Measurements from ENCODE around the gene NPTX1. TPM values are rescaled to one million over a fixed set of nuclear protein-coding genes. Genes with fewer than 3 reads are reported as not detected.

Gene NPTX1
- total RNA-seq, 2 donors from 2014 or later, result 0.83 to 6.1 TPM

DNA sequence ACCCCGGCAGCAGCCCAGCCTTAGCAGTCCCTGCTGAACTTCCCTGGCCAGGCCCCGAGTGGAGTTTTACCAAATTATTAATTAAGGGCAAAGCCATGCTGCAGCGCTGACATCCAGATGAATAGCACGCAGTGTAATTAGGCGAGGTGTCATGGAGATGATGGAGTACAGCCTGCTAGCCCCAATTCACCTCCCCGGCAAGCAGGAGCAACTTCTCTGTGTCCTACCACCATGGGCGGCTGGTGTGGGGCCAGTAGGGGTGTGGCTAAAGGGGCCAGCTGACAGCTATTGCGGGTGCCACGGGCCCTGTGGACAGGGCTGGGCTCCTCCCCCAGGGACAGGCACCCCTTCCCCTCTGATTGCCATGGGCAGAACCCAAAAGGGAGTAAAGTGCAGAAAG is 36.9 kb downstream of the NPTX1 start:
- no peak overlapping the region for H3K27ac Mint-ChIP-seq
- H3K9me3 Mint-ChIP-seq, result no peaks in the 10 kb centered on the region
- no peaks in the 10 kb centered on the region for H3K4me1 Mint-ChIP-seq (ENCODE audit: low read depth)
- H3K27me3 Mint-ChIP-seq (ENCODE audit: low read depth), result no peaks in the 10 kb centered on the region
- ATAC-seq (replicated peaks in 1 of 2) (no peak), DNase-seq (no peak)
- H3K36me3 Mint-ChIP-seq (ENCODE audit: insufficient read depth in 2 of 2), result no peaks in the 10 kb centered on the region
- no peak overlapping the region for H3K4me3 Mint-ChIP-seq

DNA sequence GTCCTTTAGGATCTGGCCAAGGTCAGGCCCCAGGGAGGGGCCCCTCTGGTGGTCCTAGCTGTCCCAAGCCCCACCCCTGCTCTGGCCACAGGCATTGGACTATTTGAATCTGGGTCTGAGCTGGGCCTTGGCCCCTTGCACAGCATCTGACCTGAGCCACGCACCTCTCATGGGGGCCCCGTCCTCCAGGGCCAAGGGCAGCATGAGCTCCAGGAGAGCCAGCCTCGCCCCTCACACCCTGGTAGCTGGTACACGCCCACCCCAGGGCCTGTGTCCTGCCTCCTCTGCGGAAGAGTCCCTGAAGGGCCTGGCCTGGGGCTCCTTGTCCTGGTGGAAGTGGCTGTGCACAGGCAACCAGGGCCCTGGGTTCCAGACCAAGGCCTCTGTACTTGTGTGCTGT is 37.6 kb downstream of the NPTX1 start:
- Mint-ChIP-seq H3K27ac (no peak overlapping the region), H3K9me3 (no peaks in the 10 kb centered on the region), H3K36me3 (ENCODE audit: insufficient read depth in 2 of 2) (no peaks in the 10 kb centered on the region), H3K4me1 (ENCODE audit: low read depth) (no peaks in the 10 kb centered on the region), H3K27me3 (ENCODE audit: low read depth) (no peaks in the 10 kb centered on the region), H3K4me3 (no peak overlapping the region)
- DNase-seq, result no peak
- no peak for ATAC-seq (replicated peaks in 1 of 2)

DNA sequence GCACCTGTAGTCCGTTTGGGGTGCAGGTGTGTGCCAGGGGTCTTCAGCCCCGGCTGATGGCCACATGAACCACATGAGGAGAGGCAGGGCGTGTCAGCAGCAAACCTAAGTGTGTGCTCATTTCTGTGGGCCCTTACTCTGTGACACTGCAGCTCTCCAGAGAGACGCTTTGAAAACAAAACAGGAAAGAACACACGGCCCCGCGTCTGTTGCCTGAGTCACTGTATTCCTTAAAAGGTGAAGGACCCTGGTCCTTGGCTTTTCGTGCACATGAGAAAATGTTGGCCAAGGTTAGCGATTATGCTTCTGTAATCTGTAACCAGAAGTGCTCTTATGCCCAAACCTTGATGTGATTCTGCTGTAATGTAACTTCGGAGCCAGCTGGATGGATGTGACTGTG is 38.9 kb downstream of the NPTX1 start:
- Mint-ChIP-seq H3K4me3 (no peak overlapping the region), H3K9me3 (no peaks in the 10 kb centered on the region), H3K4me1 (ENCODE audit: low read depth) (no peaks in the 10 kb centered on the region), H3K27me3 (ENCODE audit: low read depth) (no peaks in the 10 kb centered on the region), H3K36me3 (ENCODE audit: insufficient read depth in 2 of 2) (no peaks in the 10 kb centered on the region), H3K27ac (no peak overlapping the region)
- DNase-seq (no peak), ATAC-seq (replicated peaks in 1 of 2) (no peak)

DNA sequence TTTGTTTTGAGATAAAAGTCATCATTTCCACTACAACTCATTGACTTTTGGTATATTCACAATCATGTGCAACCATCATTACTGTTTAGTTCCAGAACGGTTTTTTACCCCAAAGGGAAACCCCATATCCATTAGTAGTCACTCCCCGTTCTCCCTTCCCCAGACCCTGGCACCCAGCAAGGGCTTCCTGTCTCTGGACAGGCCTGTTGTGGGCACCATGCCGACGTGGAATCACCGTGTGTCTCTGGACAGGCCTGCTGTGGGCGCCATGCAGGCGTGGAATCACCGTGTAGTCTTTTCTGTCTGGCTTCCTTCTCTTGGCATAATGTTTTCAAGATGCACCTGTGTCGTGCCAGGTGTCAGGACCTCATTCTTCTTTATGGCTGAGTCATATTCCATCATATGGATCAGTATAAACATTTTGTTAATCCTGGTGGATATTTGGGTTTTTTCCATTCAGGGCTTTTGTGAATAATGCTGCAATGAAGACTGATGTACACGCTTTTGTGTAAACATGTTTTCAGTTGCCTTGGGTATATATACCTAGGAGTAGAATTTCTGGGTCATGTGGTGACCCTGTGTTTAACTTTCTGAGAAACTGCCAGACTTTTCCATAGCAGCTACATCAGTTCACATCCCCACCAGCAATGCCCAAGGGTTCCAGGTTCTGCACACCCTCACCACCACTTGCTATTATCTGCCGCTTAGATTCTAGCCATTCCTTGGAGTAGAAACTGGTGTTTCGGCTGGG is 42.3 kb downstream of the NPTX1 start:
- ATAC-seq (replicated peaks in 1 of 2), result no peak
- Mint-ChIP-seq H3K9me3 (no peaks in the 10 kb centered on the region), H3K27ac (no peak overlapping the region), H3K36me3 (ENCODE audit: insufficient read depth in 2 of 2) (no peaks in the 10 kb centered on the region), H3K4me3 (no peak overlapping the region), H3K27me3 (ENCODE audit: low read depth) (no peaks in the 10 kb centered on the region), H3K4me1 (ENCODE audit: low read depth) (no peaks in the 10 kb centered on the region)
- no peak for DNase-seq

DNA sequence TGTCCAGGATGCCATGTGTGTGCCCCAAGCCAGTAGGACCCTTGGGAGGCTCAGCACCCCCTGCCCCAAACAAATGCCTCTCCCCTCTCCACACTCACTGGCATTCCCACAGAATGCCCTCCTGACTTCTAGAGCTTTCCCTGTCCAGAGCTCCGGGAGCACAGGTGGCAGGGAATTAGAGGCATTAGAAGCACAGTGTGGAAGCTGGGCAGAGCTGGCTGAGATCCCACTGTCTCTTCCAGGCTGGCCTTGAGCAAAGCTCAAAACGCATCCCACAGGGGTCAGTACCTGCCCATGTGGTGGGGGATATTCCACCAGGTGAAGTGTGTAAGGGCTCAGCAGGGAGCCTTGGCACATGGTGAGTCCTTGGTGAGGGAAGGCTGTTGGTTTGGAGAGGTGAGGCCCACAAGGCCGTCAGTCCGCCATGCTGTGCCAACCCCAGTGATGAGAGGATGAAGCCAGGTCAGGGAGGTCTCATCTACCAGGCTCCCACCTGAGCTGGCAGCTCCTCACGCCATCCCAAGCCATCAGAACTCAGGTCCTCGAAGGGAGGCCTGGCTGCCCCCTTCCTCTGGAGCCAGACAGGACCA is 43.4 kb downstream of the NPTX1 start:
- no peak overlapping the region for H3K27ac Mint-ChIP-seq
- no peak overlapping the region for H3K4me3 Mint-ChIP-seq
- ATAC-seq (replicated peaks in 1 of 2) (peak in 1 of 2 donors; percentile 7), DNase-seq (no peak)
- H3K36me3 Mint-ChIP-seq (ENCODE audit: insufficient read depth in 2 of 2), result no peaks in the 10 kb centered on the region
- no peaks in the 10 kb centered on the region for H3K27me3 Mint-ChIP-seq (ENCODE audit: low read depth)
- H3K4me1 Mint-ChIP-seq (ENCODE audit: low read depth), result no peaks in the 10 kb centered on the region
- no peaks in the 10 kb centered on the region for H3K9me3 Mint-ChIP-seq

DNA sequence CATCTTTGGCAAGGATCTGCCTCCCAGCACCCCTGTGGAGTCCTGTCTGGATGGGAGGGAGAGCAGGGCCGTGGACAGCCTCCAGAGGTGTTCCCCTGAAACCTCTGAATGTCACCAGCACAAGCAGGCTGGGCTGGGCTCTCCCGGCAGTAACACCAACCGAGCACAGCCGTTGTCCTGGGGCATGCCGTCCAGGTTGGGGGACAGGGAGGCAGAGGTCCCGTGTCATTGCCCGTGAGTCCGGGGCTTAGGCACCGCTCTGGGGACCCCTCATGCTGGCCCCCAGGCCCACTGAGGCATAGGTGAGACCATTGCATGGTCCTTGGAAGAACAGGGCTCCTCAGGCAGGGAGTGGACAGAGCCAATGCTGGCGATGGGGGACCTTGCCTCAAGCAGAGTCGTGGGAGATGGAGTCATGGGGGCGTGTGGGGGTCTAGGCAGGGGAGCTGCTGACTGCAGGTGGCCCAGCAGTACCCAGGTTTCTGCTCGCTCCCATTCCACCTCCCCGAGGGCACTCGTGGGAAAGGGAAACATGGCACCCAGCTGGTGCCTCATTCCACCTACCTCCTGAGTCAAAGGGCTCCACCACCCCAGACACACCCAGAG is 44.0 kb downstream of the NPTX1 start:
- no peaks in the 10 kb centered on the region for H3K27me3 Mint-ChIP-seq (ENCODE audit: low read depth)
- no peaks in the 10 kb centered on the region for H3K4me1 Mint-ChIP-seq (ENCODE audit: low read depth)
- no peak overlapping the region for H3K27ac Mint-ChIP-seq
- H3K4me3 Mint-ChIP-seq, result no peak overlapping the region
- ATAC-seq (replicated peaks in 1 of 2) (no peak), DNase-seq (no peak)
- H3K36me3 Mint-ChIP-seq (ENCODE audit: insufficient read depth in 2 of 2), result no peaks in the 10 kb centered on the region
- H3K9me3 Mint-ChIP-seq, result no peaks in the 10 kb centered on the region

DNA sequence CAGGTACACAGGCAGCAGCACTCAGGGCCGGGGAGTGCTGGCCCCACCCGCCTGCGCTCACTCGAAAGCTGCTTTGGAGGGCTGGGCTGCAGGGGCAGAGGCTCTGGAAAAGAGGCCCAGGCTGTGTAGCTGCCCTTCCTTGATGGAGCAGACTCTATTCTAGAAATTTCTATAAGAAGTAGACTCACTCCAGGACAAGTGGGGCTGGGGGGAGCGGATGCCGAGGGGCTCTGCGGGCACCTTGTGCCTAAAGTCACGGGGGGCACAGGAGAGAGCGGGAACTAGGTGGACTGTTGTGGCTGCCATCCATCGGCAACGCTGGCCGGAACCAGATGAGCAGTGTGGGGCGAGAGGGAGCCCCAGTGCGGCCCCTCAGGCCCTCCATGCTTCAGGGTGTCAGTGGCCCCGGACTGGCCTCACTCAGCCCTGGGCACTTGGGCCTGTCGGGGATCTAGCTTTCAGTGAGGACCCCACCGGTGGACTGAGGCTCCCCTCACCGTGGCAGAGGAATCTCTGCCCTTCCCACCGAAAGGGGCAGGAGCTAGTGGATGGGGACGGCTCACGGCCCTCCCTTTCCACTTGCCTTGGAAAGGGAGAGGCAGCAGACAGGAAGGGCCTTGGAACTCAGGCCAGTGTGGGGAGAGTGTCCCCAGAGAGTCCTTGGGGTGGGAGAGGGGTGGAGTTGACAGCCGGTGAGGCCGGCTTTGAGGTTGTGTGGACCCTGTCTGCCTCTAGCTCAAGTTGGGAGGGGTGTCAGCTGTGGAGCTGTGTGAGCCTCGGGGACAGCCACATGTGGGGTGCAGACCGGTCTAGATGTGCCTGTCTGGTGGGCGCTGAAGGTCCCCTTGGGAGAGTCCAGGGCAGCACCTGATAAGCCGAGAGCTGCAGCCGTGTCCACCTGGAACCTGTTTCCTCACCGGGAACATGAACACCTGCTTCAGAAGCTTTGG is 44.9 kb downstream of the NPTX1 start:
- Mint-ChIP-seq H3K27me3 (ENCODE audit: low read depth) (no peaks in the 10 kb centered on the region), H3K4me3 (no peak overlapping the region), H3K36me3 (ENCODE audit: insufficient read depth in 2 of 2) (no peaks in the 10 kb centered on the region), H3K4me1 (ENCODE audit: low read depth) (peaks cover 8% of the 10 kb centered on the region), H3K27ac (no peak overlapping the region), H3K9me3 (no peaks in the 10 kb centered on the region)
- ATAC-seq (replicated peaks in 1 of 2), result no peak
- DNase-seq, result no peak

DNA sequence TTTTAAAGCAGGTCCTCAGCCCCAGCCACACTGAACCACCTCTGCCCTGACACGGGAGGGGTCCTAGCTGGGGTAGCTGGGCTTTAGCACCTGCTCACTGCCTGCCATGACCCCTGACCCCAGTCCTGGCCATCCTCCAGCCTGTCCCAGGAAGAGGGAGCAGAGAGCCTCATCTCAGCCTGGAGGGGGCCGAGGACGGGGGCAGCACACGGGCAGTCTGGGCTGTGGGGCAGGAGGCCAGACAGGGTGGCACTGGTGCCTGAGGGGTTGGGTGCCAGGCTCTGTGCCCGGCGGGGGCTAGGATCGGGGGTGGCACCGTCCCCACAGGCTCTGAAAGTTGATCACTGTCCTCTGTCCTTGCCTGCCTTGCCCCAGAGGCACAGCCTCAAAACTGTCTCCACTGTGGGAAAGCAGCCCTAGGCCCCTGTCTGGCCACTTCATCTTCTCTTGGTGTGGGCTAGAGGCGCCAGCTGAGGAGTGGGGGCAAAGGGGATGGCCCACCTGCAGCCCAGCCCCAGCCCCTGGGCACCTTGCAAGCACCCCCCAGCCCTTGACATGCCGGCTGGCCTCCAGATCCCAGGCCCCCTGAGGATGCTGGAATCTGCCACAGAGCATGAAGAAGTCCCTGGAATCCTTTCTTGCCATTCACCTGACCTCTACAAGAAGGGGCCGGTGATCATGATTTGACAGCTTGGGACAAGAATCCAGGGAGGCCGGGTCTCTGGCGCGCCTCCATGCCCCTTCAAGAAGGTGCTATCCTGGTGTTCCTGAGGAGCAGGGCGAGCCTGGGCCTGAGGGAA is 45.8 kb downstream of the NPTX1 start:
- Mint-ChIP-seq H3K4me1 (ENCODE audit: low read depth) (peaks cover 15% of the 10 kb centered on the region), H3K27me3 (ENCODE audit: low read depth) (no peaks in the 10 kb centered on the region), H3K9me3 (no peaks in the 10 kb centered on the region), H3K27ac (no peak overlapping the region), H3K4me3 (no peak overlapping the region), H3K36me3 (ENCODE audit: insufficient read depth in 2 of 2) (no peaks in the 10 kb centered on the region)
- DNase-seq (no peak), ATAC-seq (replicated peaks in 1 of 2) (no peak)

DNA sequence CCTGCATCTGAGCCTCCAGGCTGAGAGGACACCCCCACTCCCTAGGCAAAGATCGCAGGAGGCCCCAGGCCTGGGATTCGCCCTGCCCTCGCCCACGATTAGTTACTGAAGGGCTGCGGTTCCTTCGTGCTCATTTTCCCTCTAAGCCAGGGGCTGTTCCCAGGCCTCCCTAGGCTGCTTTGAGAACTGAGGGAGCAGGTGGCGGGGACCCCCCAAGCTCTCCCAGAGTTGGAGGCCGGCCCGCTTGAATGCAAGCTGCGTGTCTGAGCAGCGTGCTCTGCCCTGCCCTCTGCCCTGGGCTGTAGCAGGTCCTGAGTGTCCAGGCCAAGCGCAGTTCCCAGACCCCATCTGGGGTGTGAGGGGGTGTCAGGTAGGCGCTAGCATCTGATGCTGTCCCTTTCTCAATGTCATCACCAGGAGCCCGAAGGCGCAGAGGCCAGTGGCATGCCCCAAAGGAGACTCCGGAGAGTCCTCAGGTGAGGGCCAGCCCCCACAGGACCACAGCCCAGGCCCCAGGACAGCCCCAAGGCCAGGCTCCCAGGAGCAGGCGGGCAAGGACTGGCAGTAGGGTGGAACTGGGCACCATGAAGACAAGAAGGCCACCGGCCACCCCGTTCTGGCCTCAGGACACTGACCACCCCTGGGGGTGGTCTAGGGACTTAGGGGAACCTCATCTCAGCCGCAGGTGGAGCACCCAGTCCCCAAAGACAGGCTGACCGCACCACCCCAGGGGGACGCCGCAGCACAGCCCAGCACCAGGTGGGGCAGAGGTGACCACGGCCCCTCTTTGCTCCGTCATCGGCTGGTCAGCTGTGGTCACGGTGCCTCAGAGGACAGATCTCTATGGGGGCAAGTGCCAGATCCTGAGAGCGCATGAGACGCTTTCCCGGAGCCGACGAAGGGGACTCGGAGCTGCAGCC is 46.8 kb downstream of the NPTX1 start:
- no peaks in the 10 kb centered on the region for H3K27me3 Mint-ChIP-seq (ENCODE audit: low read depth)
- no peak overlapping the region for H3K27ac Mint-ChIP-seq
- DNase-seq (no peak), ATAC-seq (replicated peaks in 1 of 2) (no peak)
- H3K9me3 Mint-ChIP-seq, result no peaks in the 10 kb centered on the region
- no peak overlapping the region for H3K4me3 Mint-ChIP-seq
- no peaks in the 10 kb centered on the region for H3K36me3 Mint-ChIP-seq (ENCODE audit: insufficient read depth in 2 of 2)
- peaks cover 15% of the 10 kb centered on the region for H3K4me1 Mint-ChIP-seq (ENCODE audit: low read depth)

DNA sequence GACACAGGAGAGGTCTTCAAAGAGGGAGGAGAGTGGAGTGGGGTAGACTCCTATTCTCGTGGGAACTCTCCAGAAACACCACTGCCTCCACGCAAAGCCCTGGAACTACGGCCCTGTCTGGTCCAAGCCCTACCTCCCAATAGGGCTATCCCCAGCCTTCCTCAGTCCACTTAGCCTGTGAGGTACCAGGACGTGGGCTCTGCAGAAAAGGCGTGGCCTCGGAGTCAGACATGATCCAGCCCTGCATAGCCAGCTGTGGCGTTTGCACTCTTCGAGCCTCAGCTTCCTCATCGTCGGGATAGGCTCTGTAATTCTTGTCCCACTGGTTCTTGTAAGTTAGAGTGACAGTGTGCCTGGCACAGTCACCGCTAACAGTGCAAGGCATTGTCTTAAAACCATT is 47.6 kb downstream of the NPTX1 start:
- DNase-seq (no peak), ATAC-seq (replicated peaks in 1 of 2) (no peak)
- H3K36me3 Mint-ChIP-seq (ENCODE audit: insufficient read depth in 2 of 2), result no peaks in the 10 kb centered on the region
- no peaks in the 10 kb centered on the region for H3K9me3 Mint-ChIP-seq
- no peak overlapping the region for H3K4me3 Mint-ChIP-seq
- peaks cover 15% of the 10 kb centered on the region for H3K4me1 Mint-ChIP-seq (ENCODE audit: low read depth)
- H3K27me3 Mint-ChIP-seq (ENCODE audit: low read depth), result no peaks in the 10 kb centered on the region
- no peak overlapping the region for H3K27ac Mint-ChIP-seq

DNA sequence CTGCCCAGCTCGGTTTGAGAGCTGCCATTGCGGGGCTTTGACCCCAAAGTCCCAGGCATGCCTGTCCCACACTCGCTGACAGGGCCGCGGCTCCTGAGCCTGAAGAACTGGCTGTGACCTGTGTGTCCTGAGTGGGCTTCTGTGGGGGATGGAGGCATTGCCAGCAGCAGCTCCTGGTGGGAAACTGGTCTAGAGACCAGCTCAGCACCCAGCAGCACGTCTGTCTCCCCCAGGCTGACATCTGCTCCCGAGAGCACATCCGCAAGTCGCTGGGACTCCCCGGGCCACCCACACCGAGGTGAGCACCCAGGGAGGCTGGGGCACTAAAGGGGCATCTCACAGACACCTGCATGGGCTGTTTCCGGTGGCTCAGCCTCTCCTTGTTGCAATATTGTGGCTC is 48.0 kb downstream of the NPTX1 start:
- no peak overlapping the region for H3K27ac Mint-ChIP-seq
- DNase-seq, result no peak
- no peaks in the 10 kb centered on the region for H3K27me3 Mint-ChIP-seq (ENCODE audit: low read depth)
- H3K4me3 Mint-ChIP-seq, result no peak overlapping the region
- H3K9me3 Mint-ChIP-seq, result no peaks in the 10 kb centered on the region
- no peak for ATAC-seq (replicated peaks in 1 of 2)
- H3K4me1 Mint-ChIP-seq (ENCODE audit: low read depth), result peaks cover 15% of the 10 kb centered on the region
- no peaks in the 10 kb centered on the region for H3K36me3 Mint-ChIP-seq (ENCODE audit: insufficient read depth in 2 of 2)

Data from activated T-cell treated with anti-CD3 and anti-CD28 coated beads, Interleukin-2, amount 50 U/mL, for 72 hours (primary cell).